GM21723 (cell line): ENCODE results near the gene CTTNBP2NL.
"Not testable (repeated sequence)": the region's sequence is repeated elsewhere in the genome, so short reads cannot be mapped to it uniquely, and the experiment has no call there.

ENCODE experiments used
- ATAC-seq: cut with Tn5 transposase; IDR thresholded peaks from one replicate; pipeline ENCODE4 v1.9.1; 2021; ENCODE audit warnings: mild to moderate bottlenecking, moderate library complexity; ENCODE audit not compliant: unreplicated experiment

CTTNBP2NL gene

GRCh38 chr1:112458756-112459155 lies 62.7 kb downstream of the CTTNBP2NL start:
- ATAC-seq: no peak

DNA sequence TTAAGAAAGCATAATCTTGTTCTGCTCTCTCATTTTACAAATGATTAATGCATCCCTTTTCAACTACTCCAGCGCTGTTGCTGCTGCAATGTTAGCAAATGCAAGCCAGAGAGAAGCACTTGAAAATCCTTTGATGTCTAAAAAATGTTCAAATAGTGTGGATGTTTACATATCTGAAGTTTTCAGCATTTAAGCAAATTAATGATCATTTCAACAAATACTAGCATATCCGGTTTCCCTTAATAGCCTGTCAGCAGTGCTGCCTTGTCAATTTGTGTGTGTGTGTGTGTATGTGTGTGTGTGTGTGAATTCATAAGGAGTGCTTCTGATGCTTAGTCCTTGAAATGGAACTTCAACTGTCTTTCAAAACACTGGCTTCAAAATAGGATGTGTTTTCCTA lies 64.6 kb downstream of the CTTNBP2NL start:
- no peak for ATAC-seq

DNA sequence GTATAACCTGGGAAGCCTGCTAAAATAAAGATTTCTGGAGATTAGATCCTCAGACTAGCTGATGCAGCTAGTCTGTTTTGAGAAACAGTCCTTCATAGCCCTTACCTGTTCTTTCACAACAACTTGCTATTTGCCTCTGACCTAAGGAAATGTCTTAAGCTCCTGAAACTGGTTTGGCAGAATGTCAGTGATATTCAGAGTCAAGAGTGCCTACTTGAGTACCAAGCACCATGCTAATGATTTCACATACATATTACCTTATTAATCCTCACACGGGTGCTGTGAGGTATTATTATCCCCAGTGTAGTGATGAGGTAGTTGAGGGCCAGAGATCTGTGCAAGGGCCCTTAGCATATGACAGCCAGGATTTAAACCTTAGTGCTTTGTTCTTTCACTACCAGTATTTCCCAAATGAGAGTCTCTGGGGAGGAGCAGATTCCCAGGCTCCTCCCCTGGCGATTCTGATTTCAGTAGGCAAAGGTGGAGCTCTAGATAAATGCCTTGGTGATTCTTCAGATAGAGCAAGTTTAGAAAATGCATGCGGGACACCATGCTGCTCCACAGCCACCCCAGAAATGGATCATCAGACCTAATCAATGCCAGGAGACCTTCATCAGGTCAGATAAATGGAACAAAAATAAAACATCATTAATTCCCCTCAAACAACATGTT lies 65.3 kb downstream of the CTTNBP2NL start:
- ATAC-seq: no peak

DNA sequence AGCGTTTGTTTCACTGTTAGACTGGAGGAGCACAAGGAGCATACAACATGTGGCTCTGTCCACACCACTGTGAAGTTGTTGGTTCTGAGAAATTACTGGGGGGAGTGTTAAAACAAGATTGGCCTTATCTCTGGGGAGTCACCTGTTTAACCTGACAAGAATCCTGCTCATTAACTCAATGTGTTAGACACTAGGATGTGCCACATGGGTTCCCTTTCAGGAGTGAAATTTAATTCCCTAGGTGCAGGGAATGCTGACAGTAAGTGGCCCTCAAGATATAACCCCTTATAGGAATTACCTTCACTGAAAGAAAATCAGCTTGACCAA lies 66.9 kb downstream of the CTTNBP2NL start:
- ATAC-seq: no peak

DNA sequence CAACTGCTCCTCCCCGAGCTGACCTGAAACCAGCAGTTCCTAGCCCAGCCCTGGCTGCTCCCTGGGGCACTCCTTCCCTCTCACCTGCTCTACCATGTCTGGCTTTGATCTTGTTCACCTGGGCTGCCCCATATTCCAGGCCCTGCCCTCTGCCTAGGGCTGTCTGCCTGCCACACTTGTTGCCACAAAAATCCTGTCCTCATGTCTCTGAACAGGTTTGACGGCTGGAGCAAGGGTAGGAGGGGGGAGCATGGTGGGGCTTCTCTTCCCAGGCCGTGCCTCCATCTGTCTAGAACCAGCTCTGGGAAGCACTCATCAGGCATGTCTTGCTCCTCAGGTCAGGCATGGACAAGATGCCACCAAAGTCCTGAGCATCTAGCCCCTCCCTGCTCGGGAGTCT lies 68.5 kb downstream of the CTTNBP2NL start:
- no peak for ATAC-seq

DNA sequence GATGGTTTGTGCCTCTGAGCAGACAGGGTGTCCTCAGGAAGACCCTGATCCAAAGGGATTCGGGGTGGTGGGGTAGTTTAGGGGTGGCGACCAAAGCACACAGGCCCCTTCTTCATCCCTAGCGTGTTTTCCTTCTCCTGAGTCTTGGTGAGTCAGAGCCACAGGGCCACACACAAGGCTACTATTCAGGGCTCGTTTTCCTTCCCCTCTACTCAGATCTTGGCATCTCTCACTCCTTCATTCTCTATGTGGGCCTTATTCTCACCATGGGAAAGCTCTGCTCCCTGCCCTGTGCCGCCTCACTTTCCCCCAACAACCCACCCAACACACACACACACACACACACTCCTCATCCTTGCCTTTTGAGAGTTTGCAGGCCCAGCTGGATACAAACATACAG lies 69.1 kb downstream of the CTTNBP2NL start:
- ATAC-seq: no peak

DNA sequence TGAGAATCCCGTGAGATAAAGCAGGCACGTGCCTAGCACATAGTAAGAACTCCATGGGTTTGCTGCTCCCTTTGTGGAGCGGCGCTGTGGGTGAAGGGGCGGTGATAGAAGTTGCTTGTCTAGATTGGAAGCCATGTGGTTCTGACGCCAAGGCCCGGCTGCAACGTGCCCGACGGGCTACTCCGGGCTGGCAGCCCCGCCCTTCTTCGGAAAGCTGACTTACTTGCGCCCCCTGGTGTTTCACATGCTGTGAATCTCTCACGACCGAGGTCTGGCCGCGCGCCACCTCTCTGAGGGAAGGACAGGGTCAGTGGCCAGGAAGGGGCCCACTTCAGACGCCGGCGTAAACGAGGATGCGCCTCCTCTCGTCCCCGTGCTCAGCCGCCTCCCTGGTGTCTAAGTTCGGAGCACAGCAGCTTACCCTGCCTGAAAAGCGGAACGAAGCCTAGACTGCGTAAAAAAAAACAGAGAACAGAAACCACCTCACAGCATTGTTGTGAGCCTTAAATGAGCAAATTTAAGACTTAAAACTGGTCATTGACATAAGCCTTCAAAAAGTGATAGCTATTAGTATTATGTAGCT lies 70.2 kb downstream of the CTTNBP2NL start:
- ATAC-seq: peak; percentile 99

- not testable (repeated sequence) for ATAC-seq
Measured at GRCh38 chr1:112470324-112470723, 74.3 kb downstream of the CTTNBP2NL start.

DNA sequence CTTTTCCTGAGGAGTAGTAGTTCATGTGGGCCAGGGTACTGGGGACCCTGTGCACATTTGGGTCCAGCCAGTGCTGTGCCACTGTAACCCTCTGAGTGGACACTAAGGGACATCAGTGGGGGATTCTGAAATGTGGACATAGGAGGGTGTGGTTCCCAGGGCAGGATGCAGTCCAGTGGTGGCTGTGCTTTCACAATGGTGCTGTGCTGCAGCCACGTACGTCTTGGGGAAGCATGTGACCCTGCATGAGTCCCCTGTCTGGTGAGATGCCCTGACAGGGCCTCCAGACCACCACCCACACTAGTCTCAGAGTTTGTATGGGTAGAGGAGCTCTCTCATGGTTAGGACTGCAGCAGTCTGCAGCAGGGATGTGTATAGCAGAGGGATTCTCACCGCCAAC lies 75.0 kb downstream of the CTTNBP2NL start:
- no peak for ATAC-seq

DNA sequence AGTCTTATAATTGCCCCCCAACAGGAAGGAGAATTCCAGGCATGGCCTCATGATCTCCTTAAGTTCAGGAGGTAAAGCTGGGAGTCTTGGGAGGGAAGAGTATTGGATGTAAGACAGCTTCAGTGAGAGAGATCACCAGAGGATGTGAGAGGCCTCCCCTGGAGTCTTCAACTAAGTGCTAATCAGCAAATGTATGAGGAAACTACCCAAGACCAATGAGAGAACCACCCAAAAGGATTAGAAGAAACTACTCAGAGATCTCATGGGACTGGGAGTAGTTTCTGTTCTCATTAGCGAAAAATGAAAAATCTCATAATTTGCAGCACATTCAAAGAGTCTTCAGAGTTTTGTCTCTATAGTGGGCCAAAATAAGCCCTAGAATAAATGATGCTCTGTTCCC lies 76.1 kb downstream of the CTTNBP2NL start:
- ATAC-seq: no peak

DNA sequence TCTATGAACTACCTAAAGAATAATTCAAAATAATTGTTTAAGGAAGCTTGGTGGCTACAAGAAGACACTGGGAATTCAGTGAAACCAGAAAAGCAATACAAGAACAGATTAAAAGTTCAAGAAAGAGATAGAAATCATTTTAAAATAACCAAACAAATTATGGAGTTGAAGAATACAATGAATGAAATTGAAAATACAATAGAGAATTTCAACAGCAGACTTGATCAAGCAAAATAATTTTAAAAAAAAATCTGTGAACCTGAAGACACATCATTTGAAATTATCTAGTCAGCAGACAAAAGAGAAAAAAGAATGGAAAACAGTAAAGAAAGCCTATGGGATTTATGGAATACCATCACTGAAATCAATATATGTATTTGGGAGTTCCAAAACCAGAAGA lies 81.5 kb downstream of the CTTNBP2NL start:
- ATAC-seq: no peak

DNA sequence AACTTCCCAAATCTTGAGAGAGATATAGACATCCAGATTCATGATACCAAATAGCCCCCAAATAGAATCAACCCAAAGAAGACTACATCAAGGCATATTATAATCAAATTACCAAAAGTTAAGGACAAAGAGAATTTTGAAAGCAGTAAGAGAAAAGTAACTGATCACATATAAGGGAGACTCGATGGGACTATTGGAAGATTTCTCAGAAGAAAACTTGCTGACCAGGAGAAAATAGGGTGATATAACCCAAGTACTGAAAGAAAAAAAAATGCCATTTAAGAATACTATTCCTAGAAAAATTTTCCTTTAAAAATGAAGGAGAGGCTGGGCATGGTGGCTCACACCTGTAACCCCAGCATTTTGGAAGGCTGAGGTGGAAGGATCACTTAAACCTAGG lies 82.3 kb downstream of the CTTNBP2NL start:
- ATAC-seq: no peak

- not testable (repeated sequence) for ATAC-seq
Measured at GRCh38 chr1:112486063-112486462, 90.0 kb downstream of the CTTNBP2NL start.

GRCh38 chr1:112487686-112488085 lies 91.7 kb downstream of the CTTNBP2NL start:
- ATAC-seq: not testable (repeated sequence)

DNA sequence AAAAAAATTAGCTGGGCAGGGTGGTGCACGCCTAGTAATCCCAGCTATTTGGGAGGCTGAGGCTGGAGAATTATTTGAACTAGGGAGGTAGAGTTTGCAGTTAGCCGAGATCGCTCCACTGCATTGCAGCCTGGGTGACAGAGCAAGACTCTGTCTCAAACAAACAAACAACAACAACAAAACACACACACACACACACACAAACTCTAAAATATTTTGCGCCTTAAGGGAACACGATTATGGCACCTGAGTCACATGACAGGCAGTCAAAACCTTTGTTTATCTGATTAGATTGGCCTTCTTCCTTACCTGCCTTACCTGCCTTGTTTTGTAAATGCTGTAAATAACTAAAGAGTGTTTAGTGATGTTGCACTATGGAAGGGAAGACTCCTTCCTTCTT lies 92.1 kb downstream of the CTTNBP2NL start:
- ATAC-seq: no peak

DNA sequence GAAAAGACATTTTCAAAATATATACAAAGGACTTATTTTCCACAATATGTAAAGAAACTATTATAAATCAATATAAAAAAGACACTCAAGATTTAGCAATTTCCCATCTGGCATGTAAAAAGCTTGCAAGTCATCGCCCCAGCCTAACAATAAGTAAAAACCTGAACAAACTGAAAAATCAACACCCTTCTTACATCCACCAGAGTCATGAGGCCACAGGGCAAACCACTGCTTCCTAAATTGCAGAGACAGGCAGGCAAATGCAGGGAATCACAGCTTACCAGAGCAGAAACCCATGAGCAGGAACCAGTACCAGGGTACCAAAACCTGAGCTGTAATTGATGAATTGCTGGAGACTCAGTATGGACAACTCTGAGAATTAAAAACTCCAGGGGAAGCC lies 96.1 kb downstream of the CTTNBP2NL start:
- ATAC-seq: no peak

DNA sequence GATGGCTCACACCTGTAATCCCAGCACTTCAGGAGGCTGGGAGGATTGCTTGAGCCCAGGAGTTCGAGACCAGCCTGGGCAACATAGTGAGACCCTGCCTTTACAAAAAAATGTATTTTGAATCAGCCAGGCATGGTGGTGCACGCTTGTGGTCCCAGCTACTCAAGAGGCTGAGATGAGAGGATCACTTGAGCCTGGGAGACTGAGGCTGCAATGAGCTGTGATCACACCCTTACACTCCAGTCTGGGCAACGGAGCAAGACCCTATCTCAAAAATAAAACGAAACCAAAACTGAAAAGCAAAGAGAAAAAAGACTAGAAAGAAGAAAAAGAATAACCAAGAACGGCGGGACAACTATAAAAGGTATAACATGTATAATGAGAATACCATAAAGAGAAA lies 97.3 kb downstream of the CTTNBP2NL start:
- no peak for ATAC-seq

GRCh38 chr1:112496290-112496689 lies 100.3 kb downstream of the CTTNBP2NL start:
- ATAC-seq: no peak

DNA sequence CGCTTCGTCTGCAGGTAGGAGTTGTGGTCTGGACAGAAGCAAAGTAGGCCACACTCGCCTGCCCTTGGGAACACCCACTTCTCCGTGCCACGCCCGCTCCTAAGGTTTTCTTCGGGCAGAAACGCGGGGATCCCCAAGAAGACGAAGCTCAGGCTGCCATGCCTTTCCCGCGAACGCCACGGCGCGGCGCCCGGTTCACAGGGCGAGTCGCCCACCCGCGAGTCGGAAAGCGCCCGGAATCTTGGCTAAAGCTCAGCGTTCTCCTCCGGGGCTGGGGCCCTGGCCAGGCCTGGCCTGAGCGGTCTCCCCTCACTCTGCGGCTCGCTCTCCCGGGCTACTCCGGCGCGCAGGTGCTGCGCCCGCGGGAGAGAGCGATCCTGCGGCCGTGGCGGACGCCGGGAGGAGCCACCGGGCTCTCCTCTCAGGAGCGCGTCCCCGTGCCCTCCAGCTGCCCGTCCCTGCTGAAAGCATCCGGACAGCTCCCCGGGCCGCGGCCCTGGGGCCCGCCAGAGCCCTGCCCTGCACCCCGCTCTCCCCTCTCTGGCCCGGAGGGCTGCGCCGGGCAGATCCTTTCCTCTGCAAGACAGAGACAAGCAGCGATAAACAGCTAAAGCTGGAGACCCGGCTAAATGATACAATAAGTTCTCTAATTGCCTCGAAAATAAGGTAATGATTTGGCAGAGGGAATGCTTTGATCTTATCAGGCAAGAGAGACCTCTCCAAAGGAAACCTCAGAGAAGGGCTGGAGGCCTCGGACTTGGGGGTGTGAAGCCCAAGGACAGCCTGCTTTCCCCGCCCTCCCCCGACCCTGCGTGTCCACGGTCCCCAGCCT lies 106.0 kb downstream of the CTTNBP2NL start:
- no peak for ATAC-seq

DNA sequence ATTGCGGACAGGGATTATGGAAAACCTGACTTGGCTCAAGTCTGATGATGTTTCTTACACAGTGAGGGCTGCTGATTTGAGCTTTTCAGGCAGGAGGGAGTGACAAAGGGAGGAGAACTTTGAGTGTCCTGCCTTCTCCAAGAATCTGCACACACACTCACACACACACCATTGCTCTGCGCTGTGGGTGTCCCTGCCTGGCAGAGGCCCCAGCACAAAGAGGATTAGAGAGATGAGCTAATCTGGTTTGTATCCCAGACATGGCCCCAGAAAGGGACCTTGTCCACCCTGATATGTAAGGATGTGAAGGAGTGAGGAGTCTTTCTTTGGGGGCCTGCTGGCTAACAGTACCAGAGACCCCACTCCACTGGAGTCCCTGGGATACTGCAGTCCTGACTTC lies 106.8 kb downstream of the CTTNBP2NL start:
- ATAC-seq: no peak

DNA sequence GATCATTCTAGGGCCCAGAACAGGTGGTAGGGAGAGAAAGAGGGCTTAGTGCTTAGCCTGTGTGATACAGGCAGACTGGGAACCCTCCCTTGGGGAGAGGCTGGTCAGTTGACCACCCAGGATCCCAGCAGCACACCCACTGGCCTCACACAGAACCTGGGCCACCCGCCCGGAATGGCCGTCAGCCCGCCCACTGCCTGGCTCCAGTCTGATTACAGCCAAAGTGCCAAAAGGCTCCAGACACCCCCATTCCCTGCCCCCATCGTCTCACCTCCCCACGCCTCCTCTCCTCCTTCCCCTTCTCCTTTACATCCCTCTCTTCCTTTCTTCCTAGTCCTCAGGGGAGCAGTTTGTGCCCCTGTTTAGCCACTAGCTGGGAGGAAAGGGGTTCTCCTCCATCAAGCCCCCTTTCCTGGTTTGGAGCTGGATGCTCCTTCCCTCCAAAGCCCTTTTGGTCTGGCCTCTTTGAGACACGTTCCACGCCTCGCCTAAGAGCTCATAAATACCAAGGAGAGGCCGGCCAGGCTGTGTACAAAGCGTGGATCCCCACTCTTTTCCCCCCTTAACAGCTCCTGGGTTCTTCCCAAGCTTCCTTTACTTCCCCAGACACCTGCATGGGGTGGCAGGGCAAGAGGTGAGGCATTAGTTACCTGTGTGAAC lies 108.1 kb downstream of the CTTNBP2NL start:
- no peak for ATAC-seq
